Panc1 (cell line): Measurements from ENCODE around the gene MARCHF2. TPM values are rescaled to one million over a fixed set of nuclear protein-coding genes. Genes with fewer than 3 reads are reported as not detected.

ENCODE experiments used
- ATAC-seq: fragments of 200-7000 bp; cut with Tn5 transposase; 2 replicates; pipeline ENCODE4 v1.9.1; 2020; ENCODE audit warnings: mild to moderate bottlenecking, moderate library complexity
- BruUV-seq: library from RNA; stranded (reverse); fragments of 400-500 nt; replicated peaks from 2 replicates; lab custom pipeline; 2021; lab: Mats Ljungman, UMichigan
- CTCF ChIA-PET: fragments of 300-600 bp; sonication (Branson Sonifier 250); formaldehyde crosslinking; loops from one replicate; lab custom pipeline; 2022; ENCODE audit warnings: antibody characterized with exemption; lab: Charles Lee
- POLR2A ChIA-PET: fragments of 300-600 bp; sonication (Branson Sonifier 250); formaldehyde crosslinking; loops from one replicate; lab custom pipeline; 2022; ENCODE audit warnings: antibody characterized with exemption; lab: Charles Lee
- DNase-seq: peaks from one replicate; pipeline ENCODE4 v3.0.0-alpha.2; 2010; ENCODE audit warnings: low read depth, low spot score
- H3K27ac ChIP-seq: 2 replicates; pipeline ENCODE4 v1.5.1; 2011; ENCODE audit warnings: mild to moderate bottlenecking, low read length, inconsistent platforms
- H3K27me3 ChIP-seq: fragments of 200-500 bp; sonication (Bioruptor generic); 2 replicates; pipeline ENCODE4 v1.6.0; 2014; ENCODE audit warnings: low read length, inconsistent platforms; ENCODE audit not compliant: control insufficient read depth, insufficient read depth
- H3K36me3 ChIP-seq: fragments of 200-500 bp; sonication (Bioruptor generic); 2 replicates; pipeline ENCODE4 v1.5.1; 2014; ENCODE audit warnings: inconsistent platforms, mild to moderate bottlenecking, low read length, moderate library complexity; ENCODE audit not compliant: control insufficient read depth, insufficient read depth
- H3K4me1 ChIP-seq: 2 replicates; pipeline ENCODE4 v1.5.1; 2011; ENCODE audit warnings: inconsistent platforms, mild to moderate bottlenecking, low read length, moderate library complexity; ENCODE audit not compliant: control insufficient read depth, insufficient read depth
- H3K4me3 ChIP-seq, 2 experiments: 2 replicates each; pipeline ENCODE4 v1.5.1; 2011 to 2012; ENCODE audit warnings: low read depth in 2 of 2, low read length in 2 of 2, mild to moderate bottlenecking in 2 of 2, inconsistent platforms in 1 of 2, moderate library complexity in 1 of 2
- H3K9me3 ChIP-seq: fragments of 200-500 bp; sonication (Bioruptor generic); 2 replicates; pipeline ENCODE4 v1.5.1; 2014; ENCODE audit warnings: low read depth, mild to moderate bottlenecking, inconsistent platforms, low read length, moderate library complexity; ENCODE audit not compliant: control insufficient read depth, insufficient read depth
- POLR2AphosphoS5 ChIP-seq: IDR thresholded peaks from 2 replicates; pipeline ENCODE4 v1.6.1; 2012; ENCODE audit warnings: mild to moderate bottlenecking, low read depth, low read length, moderate library complexity
- SIN3A ChIP-seq: IDR thresholded peaks from 2 replicates; pipeline ENCODE4 v1.6.1; 2012; ENCODE audit warnings: low read depth, mild to moderate bottlenecking, low read length, moderate library complexity, borderline replicate concordance; ENCODE audit not compliant: insufficient read depth
- TCF7L2 ChIP-seq: IDR thresholded peaks from 2 replicates; pipeline ENCODE4 v1.6.1; 2011; ENCODE audit warnings: mild to moderate bottlenecking, low read depth, low read length, inconsistent platforms
- in situ Hi-C: cut with HindIII; loops from 2 replicates; pipeline ENCODE4 v1.10.0; 2016; ENCODE audit warnings: low sequenced_read_pairs, low pct_unique_long_range_greater_than_20kb
- intact Hi-C: fragments of 100-400 bp; cut with micrococcal nuclease; formaldehyde crosslinking; loops from one replicate; pipeline ENCODE4 v1.10.0; 2022; ENCODE audit not compliant: unreplicated experiment
- total RNA-seq: library from RNA; stranded (reverse); gene quantifications from one replicate; pipeline ENCODE4 v1.2.1, GENCODE V29; 2021; ENCODE audit not compliant: unreplicated experiment
- TF ChIP-seq, protein P1 (sequence below): fragments of 450-650 bp; IDR thresholded peaks from 2 replicates; pipeline ENCODE4 v1.5.1; 2017; ENCODE audit warnings: mild to moderate bottlenecking
- TF ChIP-seq, protein P2 (sequence below), 2 experiments: IDR thresholded peaks; 2 replicates each; pipeline ENCODE4 v1.6.1; 2011 to 2012; ENCODE audit warnings: low read depth in 2 of 2, control low read depth in 1 of 2, low read length in 1 of 2, mild to moderate bottlenecking in 1 of 2, moderate library complexity in 1 of 2; ENCODE audit not compliant: insufficient read depth in 1 of 2

Gene MARCHF2
- total RNA-seq, 1 experiment from 2014 or later: 32.6 TPM

GRCh38 chr19:8390617-8390981 lies 22.5 kb upstream of the MARCHF2 start:
- Histone ChIP-seq H3K36me3 (no peaks in the 10 kb centered on the region; the same call in 1 of the 2 replicates), H3K27me3 (no peaks in the 10 kb centered on the region), H3K27ac (peak overlapping the region; percentile 54; the same call in 1 of the 2 replicates), H3K4me1 (peaks cover 49% of the 10 kb centered on the region), H3K4me3 (peak overlapping the region; percentile 51 to 80), H3K9me3 (no peaks in the 10 kb centered on the region)
- intact Hi-C loops (no loop called here), in situ Hi-C loops (no loop called here)
- BruUV-seq: no TSS peak
- DNase-seq (no peak), ATAC-seq (peak; percentile 67)
- ChIA-PET CTCF (no interaction called here), POLR2A (interaction anchor here (1.0 to 1.2 kb wide), 2 partner anchors 9 to 36 kb away, joined by 4 to 8 read pairs; no protein-coding TSS in a partner anchor)
- peak; percentile 57; the same call in 1 of the 2 replicates for TF ChIP-seq POLR2AphosphoS5
- TF ChIP-seq, protein P1, sequence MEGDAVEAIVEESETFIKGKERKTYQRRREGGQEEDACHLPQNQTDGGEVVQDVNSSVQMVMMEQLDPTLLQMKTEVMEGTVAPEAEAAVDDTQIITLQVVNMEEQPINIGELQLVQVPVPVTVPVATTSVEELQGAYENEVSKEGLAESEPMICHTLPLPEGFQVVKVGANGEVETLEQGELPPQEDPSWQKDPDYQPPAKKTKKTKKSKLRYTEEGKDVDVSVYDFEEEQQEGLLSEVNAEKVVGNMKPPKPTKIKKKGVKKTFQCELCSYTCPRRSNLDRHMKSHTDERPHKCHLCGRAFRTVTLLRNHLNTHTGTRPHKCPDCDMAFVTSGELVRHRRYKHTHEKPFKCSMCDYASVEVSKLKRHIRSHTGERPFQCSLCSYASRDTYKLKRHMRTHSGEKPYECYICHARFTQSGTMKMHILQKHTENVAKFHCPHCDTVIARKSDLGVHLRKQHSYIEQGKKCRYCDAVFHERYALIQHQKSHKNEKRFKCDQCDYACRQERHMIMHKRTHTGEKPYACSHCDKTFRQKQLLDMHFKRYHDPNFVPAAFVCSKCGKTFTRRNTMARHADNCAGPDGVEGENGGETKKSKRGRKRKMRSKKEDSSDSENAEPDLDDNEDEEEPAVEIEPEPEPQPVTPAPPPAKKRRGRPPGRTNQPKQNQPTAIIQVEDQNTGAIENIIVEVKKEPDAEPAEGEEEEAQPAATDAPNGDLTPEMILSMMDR: no peak

- H3K27ac ChIP-seq: peak overlapping the region; percentile 76
- intact Hi-C loops: no loop called here
These were observed 21.7 kb upstream of the MARCHF2 start for GRCh38 chr19:8391198-8392016.

More at GRCh38 chr19:8391198-8392016, 21.7 kb upstream of the MARCHF2 start:
- ChIA-PET POLR2A (interaction anchor here (0.7 to 1.2 kb wide), 2 partner anchors 32 to 37 kb away, joined by 8 to 12 read pairs; no protein-coding TSS in a partner anchor), CTCF (interaction anchor here (0.7 kb wide), 2 partner anchors 33 to 48 kb away, joined by 4 to 5 read pairs; no protein-coding TSS in a partner anchor)
- H3K27me3 ChIP-seq: no peaks in the 10 kb centered on the region
- peak overlapping the region; percentile 51 to 80 for H3K4me3 ChIP-seq
- DNase-seq: no peak
- no peaks in the 10 kb centered on the region; the same call in 1 of the 2 replicates for H3K36me3 ChIP-seq
- TF ChIP-seq POLR2AphosphoS5: no peak
- no peak for TF ChIP-seq SIN3A
- TF ChIP-seq, protein P2, sequence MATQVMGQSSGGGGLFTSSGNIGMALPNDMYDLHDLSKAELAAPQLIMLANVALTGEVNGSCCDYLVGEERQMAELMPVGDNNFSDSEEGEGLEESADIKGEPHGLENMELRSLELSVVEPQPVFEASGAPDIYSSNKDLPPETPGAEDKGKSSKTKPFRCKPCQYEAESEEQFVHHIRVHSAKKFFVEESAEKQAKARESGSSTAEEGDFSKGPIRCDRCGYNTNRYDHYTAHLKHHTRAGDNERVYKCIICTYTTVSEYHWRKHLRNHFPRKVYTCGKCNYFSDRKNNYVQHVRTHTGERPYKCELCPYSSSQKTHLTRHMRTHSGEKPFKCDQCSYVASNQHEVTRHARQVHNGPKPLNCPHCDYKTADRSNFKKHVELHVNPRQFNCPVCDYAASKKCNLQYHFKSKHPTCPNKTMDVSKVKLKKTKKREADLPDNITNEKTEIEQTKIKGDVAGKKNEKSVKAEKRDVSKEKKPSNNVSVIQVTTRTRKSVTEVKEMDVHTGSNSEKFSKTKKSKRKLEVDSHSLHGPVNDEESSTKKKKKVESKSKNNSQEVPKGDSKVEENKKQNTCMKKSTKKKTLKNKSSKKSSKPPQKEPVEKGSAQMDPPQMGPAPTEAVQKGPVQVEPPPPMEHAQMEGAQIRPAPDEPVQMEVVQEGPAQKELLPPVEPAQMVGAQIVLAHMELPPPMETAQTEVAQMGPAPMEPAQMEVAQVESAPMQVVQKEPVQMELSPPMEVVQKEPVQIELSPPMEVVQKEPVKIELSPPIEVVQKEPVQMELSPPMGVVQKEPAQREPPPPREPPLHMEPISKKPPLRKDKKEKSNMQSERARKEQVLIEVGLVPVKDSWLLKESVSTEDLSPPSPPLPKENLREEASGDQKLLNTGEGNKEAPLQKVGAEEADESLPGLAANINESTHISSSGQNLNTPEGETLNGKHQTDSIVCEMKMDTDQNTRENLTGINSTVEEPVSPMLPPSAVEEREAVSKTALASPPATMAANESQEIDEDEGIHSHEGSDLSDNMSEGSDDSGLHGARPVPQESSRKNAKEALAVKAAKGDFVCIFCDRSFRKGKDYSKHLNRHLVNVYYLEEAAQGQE (IDR thresholded peaks at IDR 0.05; ENCODE audit: insufficient read depth in 1 of 2, low read depth in 2 of 2, low read length in 1 of 2): no peak
- TF ChIP-seq, protein P1: no peak
- TF ChIP-seq TCF7L2: no peak
- no peak for ATAC-seq
- in situ Hi-C loops: no loop called here
- TSS peak; percentile 94 for BruUV-seq
- H3K9me3 ChIP-seq: no peaks in the 10 kb centered on the region
- peaks cover 56% of the 10 kb centered on the region for H3K4me1 ChIP-seq
